GM10847 (cell line): ENCODE measurements around the gene EHBP1L1.
A peak's percentile ranks its signal among the peaks of the same experiment; 100 is the strongest.

Experiments used
- POLR2A ChIP-seq: IDR thresholded peaks from 2 replicates; pipeline ENCODE4 v1.6.1; 2011; ENCODE audit not compliant: insufficient read length; ENCODE audit errors: extremely low read depth

EHBP1L1 gene

DNA sequence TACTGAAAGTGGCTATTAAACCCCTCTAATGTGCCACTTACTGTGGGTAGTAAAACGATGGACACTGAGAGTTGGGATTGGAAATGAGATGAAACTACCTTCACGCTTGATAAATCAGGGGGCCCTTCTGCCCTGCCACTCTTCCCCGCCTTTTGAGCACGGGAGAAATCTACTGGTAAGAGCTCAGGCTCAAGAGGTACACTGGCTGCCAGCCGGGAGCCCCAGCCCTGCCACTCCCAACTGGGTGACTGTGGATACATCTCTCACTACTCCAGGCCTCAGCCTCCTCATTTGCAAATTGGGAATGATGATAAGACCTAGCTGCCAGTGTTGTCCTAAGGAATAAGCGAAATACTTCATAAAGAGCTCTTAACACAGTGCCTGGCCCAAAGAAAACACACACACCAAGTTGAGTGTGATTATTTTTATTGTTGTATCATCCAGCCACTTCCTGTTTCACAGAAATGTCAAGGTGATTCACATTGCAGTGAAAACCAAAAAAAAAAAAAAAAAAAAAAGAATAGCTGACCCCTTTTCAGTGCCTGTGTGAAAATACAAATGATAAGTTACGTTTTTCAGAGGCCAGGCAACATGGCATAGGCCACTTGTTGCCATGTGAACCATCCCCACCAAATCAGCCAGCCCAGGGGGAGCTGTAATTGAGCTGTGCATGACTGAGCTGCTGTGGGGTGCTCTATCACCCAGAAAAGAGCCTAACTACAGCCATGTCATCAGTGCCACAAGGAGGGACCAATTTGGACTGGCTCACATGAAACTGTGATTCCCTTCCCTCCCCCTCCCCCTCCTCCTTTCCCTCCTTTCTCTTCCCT lies 10.0 kb upstream of the EHBP1L1 start:
- no peak for TF ChIP-seq POLR2A

DNA sequence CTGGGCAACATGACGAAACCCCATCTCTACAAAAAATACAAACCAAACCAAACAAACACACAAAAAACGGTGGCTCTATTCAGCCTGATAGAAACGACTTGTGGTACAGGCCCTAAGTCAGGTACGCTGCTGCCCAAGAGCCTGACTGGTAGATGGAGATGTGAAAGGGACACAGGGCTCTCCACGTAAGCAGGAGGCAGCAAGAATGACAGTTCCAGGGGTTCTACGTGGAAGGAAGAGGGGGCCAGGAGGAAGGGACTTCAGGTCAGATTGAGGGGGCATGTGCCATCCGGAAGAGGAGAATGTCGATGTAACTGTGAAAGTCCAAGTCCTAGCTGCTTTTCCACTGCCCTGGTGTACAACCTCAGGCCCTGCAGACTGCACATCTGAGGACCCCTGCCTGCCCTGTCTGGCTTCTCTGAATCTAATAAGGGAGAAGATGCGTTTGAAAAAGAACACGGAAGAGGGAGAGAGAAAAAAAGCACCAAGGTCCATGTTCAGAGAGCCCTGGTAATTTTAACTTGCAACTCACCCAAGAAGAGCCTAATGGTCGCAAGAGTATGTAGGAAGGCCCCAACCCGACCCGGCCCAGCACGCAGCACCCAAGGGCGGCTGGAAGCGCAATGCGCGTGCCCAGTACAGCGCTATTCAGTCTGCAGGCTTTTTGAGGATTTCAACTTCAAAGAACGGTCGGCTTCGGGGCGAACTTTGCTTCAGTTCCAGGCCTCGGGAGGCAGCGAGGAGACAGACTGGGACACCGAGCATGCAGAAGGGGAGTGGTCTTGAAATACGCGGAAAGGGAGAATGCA lies 6.5 kb upstream of the EHBP1L1 start:
- no peak for TF ChIP-seq POLR2A

DNA sequence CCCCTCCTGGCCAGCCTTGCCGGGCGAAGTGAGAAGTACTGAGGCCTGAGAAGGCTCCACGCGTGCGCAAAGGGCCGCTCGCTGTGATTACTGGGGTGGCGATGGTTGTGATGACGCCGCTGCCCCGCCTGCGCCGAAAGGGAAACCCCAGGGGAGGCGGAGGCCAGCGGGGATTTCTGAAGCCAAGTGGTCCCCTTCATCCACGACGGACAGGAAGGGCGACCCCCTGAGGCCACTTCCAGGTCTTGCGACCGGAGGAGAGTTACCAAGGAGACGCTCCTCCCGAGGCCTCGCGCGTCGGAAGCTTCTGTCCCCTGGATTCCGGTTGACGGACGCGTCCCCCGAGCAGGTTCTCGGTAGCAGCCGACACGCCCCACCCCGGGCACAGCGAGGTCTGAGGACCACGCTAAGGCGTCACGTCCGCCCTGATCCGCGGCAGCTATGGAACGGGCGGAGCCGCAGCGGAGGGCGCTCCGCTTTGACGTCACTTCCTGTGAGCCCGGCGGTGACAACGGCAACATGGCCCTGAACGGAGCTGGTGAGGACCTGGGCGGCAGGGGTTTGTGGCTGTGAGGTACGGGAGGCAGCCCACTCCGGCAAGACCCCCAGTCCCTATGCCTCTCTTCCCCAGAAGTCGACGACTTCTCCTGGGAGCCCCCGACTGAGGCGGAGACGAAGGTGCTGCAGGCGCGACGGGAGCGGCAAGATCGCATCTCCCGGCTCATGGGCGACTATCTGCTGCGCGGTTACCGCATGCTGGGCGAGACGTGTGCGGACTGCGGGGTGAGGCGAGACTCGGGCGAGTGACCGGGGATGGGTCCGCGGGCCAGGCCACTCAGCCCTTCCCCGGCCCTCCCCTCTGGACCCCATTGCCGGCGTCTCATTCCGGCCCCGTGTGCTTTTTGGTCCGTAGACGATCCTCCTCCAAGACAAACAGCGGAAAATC lies 5.6 kb upstream of the EHBP1L1 start, which contains the start of gene ZNRD2:
TSS of gene ZNRD2 (plus strand) at position 505 of the 946 bp plus-strand sequence. CDS start at position 520, 15 bp downstream.
- peak; percentile 63 for TF ChIP-seq POLR2A

DNA sequence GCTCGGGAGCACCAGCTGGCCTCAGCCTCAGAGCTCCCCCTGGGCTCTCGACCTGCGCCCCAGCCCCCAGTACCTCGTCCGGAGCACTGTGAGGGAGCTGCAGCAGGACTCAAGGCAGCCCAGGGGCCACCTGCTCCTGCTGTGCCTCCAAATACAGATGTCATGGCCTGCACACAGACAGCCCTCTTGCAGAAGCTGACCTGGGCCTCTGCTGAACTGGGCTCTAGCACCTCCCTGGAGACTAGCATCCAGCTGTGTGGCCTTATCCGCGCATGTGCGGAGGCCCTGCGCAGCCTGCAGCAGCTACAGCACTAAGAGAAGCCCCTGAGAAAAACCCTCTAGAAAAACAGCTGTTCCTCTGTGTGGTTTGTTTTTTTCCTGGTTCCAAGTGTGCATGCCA lies 4.4 kb upstream of the EHBP1L1 start:
- no peak for TF ChIP-seq POLR2A

DNA sequence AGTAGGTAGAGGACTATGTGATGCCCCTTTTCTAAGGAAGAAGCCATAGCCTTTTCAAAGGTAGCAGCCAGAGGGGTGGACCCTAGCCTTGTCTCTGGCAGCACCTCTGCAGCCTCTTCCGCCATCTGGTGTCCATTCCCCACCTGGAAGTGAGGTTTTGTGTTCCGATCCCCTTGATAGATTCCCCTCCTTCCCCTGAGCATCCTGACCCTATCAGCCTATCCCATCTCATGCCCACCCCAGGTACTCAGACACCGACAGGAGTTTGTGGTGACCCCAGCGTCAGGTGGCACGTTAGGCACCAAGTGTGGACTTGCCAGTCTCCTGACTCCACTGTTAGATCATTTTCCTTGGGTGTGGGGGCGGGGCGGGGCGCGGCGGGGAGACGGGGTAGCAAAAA lies 3.9 kb upstream of the EHBP1L1 start:
- no peak for TF ChIP-seq POLR2A

DNA sequence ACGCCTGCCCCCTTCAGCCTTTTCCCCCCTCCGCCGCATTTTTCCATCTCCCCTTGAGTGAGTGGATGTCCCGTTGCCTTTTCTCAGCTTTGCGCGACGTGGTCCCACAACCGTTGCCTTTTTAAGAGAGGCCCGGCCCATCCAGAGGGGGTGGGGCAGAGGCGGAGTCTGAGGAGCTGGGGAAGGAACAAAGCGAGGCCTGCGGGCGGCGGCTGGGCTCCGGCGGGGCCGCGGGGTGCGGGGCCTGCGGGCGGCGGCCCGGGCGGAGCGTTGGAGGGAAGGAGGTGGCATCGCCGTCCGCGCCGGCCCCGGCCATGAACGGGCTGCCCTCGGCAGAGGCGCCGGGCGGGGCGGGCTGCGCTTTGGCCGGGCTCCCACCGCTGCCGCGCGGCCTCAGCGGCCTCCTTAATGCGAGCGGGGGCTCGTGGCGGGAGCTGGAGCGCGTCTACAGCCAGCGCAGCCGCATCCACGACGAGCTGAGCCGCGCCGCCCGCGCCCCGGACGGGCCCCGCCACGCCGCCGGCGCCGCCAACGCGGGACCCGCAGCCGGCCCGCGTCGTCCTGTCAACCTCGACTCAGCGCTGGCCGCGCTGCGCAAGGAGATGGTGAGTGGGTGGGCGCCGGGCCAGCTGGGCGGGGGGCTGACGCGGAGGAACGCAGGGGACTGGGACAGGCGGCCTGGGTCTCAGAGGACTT lies 3.3 kb upstream of the EHBP1L1 start, which contains the start of gene FAM89B:
TSS of gene FAM89B (plus strand) at position 183 of the 696 bp plus-strand sequence. CDS start at position 315, 132 bp downstream.
- no peak for TF ChIP-seq POLR2A

DNA sequence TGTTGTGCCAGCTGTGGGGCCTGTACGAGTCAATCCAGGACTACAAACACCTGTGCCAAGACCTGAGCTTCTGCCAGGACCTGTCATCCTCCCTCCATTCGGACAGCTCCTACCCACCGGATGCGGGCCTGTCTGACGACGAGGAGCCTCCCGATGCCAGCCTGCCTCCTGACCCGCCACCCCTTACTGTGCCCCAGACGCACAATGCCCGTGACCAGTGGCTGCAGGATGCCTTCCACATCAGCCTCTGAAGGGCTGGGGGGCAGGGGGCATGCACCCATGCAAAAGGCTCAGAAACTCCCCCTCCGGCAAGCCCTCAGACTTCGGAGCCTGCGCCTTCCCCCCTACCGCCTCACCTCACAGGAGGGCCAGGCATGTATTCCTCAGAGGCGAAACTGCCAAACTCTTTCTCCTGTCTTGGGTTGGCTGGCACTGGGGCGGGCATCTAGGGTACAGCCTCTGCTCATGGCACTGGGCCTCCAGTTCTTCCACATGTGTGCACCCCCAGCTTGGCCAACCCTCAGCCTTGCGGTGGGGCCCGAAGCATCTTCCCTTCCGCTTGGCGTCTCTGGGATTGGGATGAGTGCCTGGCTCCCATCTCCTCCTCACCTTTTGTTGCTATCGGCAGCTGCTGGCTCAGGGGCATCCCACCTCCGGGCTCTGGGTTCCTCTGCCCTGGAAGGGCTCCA lies 2.3 kb upstream of the EHBP1L1 start:
- TF ChIP-seq POLR2A: no peak

DNA sequence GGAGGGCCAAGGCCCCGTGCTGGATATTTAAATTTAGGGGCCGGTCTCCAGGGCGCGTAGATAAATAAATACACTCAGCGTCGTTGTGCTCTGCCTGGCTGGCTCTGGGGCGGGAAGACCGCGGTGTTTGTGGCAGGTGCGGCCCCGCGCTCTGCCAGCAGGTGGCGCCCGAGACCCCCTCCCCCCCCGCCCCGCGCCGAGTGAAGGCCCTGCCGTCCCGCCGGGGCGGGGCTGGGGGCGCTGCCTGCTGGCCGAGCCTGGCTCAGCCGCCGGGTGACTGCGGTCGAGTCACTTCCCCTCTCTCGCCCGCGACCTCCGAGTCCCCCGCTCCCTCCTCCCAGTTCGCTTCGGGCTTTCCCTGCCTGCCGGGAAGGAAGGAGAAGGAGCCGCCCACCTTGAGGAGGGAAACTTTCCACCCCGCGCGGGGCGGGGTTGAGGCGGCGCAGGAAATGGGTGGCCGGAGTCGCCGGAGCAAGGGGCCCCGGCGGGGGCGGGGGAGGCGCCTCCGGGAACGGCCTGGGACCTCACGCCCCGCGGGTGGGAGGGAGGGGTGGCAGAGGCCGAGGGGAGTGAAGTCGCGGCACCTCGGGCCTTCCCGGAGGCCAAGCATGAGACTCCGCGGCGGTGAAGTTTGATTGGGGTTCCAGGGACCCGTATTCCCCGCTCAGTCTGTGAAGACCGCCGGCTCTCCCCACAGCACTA lies 1.6 kb upstream of the EHBP1L1 start:
- no peak for TF ChIP-seq POLR2A

DNA sequence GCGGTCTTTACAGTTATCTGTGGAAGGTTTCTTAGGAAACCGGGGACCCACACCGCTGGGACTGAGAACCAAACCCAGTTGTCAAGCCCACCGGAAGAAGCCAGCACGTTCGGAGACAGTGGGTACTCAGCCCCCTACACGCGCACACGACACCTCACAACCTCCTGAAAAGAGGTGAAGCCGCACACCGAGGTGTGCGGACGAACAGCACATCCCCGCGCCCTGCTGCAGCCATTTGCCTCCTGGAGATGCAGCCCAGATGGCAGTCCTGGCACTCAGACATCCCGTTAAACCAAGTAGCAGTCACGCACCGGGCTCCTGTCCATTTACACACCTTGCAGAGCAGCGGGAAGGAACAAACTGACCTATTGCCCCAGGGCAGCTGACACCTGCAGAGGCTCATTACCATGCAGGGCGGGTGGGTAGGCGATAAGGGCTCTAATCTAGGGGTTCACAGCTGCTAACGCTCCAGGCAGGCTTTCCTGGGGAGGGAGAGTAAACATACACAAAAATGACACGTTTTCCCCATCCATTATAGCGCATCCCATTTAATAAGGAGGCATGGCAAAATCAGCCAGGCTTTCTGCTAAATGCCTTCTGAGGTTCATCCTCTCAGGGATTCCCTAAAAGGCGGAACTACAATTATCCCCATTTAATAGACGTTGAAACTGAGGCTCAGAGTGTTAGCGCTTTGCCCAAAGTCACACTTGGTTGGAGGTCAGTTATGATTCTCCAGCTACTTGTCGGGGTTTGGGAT lies 864 bp upstream of the EHBP1L1 start:
- no peak for TF ChIP-seq POLR2A

DNA sequence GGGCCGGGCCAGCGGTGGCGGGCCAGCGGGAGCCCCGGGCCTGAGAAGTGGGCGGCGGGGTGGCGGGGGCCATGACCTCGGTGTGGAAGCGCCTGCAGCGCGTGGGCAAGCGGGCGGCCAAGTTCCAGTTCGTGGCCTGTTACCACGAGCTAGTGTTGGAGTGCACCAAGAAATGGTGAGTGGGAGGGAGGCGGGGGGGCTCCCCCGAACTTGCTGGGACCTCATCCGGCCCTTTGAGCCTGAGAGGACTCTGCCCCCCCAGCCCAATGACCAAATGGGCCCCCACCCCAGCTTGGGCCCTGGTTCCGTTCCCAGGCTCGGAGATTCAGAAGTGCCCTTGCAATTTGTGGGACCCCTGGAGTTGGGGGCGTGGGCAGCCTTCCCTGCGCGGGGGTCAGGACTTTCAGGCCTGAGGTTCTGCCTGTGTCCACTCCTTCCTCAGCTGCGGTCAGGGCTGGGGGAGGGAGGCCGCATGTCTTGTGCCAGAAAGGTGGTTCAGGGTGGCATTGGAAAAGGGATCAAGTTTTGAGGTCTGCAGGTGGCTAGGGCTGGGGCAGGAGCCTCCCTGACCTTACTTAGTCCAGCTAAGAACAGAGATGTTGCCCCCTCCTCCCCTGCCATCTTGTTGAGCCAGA lies 496 bp downstream of the EHBP1L1 start:
- TF ChIP-seq POLR2A: no peak

DNA sequence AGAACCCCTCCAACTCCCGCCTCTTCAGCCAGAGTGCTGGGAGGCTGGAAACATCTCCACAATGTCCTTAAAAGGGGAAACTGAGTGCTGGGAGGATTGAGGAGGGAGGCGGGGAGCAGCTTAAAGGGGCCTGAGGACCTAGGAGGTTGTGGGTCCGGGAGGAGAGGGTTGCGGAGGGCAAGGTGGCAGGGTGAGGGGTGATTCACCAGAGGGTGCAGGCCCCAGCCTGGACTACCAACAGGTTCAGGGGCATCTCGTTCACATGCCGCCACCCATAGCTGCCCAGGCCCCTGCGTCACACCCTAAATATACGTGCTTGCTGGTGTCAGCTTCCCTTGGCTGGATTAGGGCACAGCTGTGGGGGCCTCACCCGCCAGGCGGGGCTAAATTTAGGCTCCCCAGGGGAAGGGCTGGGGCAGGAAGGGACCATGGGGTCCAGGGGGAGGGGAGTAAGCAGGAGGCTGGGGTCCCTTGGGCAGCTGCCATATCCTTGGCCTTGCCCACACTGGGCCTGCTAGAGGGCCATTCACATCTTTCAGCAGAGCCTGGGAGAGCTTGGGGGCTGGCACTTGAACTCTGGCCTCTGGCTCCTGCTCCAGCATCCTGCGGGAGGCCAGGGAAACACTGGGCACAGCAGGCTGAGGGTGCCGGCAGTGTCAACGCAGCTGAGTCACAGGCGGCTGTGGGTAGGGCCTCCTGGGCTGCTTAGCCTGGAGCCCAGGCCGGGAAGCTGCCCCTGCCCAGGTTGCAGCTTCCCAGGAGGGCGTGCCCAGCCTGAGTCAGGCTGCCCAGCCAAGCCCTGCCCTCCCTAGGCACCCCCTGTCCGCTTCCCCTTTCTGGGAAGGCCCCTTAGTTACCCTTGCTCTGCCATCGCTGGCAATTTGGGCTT lies 1.3 kb downstream of the EHBP1L1 start:
- TF ChIP-seq POLR2A: no peak

DNA sequence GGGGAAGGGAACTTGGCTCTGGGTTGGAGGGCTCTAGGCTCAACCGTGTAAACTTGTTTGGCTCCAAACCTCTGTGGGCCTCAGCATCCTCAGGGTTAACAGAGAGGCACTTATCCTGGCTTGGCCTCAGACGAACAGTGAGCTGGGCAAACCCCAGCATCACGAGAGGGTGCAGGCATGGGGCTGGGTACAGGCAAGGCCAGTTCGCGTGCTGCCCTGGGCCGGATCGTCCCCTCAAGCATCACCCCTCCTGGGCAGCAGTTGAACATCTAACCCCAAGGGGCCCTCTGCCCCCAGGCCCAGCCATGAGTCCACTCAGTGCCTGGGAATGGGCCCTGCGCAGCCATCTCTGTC lies 1.9 kb downstream of the EHBP1L1 start:
- no peak for TF ChIP-seq POLR2A
